Calu3 (cell line): ENCODE measurements around the gene ATP8B3. TPM values are rescaled to one million over a fixed set of nuclear protein-coding genes. Genes with fewer than 3 reads are reported as not detected.
A peak's percentile ranks its signal among the peaks of the same experiment; 100 is the strongest.

Source experiments
- BruUV-seq: library from RNA; stranded (reverse); fragments of 400-500 nt; replicated peaks from 2 replicates; lab custom pipeline; 2021; lab: Mats Ljungman, UMichigan
- CTCF ChIA-PET: fragments of 300-600 bp; sonication (Branson Sonifier 250); formaldehyde crosslinking; loops from one replicate; lab custom pipeline; 2022; ENCODE audit warnings: antibody characterized with exemption; lab: Charles Lee
- DNase-seq: peaks from one replicate; pipeline ENCODE4 v3.0.0; 2022
- H3K27ac Mint-ChIP-seq: one replicate; pipeline ENCODE4 v1.8.0; 2022; ENCODE audit warnings: mixed read lengths; ENCODE audit not compliant: unreplicated experiment
- H3K27me3 Mint-ChIP-seq: one replicate; pipeline ENCODE4 v1.8.0; 2022; ENCODE audit warnings: mixed read lengths; ENCODE audit not compliant: unreplicated experiment
- H3K36me3 Mint-ChIP-seq: one replicate; pipeline ENCODE4 v1.8.0; 2022; ENCODE audit warnings: mild to moderate bottlenecking, moderate library complexity, mixed read lengths; ENCODE audit not compliant: insufficient read depth, unreplicated experiment
- H3K4me1 Mint-ChIP-seq: one replicate; pipeline ENCODE4 v1.8.0; 2022; ENCODE audit warnings: mild to moderate bottlenecking, low read depth, mixed read lengths; ENCODE audit not compliant: unreplicated experiment
- H3K4me3 Mint-ChIP-seq: one replicate; pipeline ENCODE4 v1.8.0; 2022; ENCODE audit warnings: mild to moderate bottlenecking, low read depth, moderate library complexity, mixed read lengths; ENCODE audit not compliant: unreplicated experiment
- H3K9me3 Mint-ChIP-seq: one replicate; pipeline ENCODE4 v1.8.0; 2022; ENCODE audit warnings: low read depth, mixed read lengths; ENCODE audit not compliant: unreplicated experiment
- intact Hi-C: fragments of 100-400 bp; cut with micrococcal nuclease; formaldehyde crosslinking; loops from one replicate; pipeline ENCODE4 v1.10.0; 2022; ENCODE audit not compliant: unreplicated experiment
- total RNA-seq: library from RNA; stranded (reverse); gene quantifications from 2 replicates; pipeline ENCODE4 v1.2.3, GENCODE V29; 2022
- TF ChIP-seq, protein P1 (sequence below): fragments of 200-600 bp; IDR thresholded peaks from one replicate; pipeline ENCODE4 v1.8.0; 2022; ENCODE audit warnings: antibody characterized with exemption; ENCODE audit not compliant: unreplicated experiment

Gene ATP8B3
- total RNA-seq, 1 experiment from 2014 or later = 6.7 TPM

DNA sequence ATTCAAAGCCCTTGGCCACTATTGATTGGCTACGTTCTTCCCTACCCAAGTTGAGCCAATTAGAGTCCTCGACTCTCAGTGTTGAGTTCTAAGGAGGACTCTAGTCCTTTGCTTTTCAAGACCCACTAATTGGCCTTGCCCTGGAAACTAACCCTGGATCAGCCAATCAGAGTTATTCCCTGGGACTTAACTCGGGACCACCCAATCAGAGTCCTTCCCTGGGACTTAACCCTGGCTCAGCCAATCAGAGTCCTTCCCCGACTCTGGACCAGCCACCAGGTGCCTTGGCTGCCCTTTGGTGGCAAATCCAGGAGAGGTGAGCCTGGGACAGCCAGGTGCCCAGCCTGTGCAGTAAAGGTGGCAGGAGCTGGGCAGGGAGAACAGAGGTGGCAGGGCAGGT is 28.7 kb downstream of the ATP8B3 start:
- Mint-ChIP-seq H3K9me3 (no peaks in the 10 kb centered on the region), H3K4me3 (no peak overlapping the region), H3K4me1 (peaks cover 12% of the 10 kb centered on the region), H3K36me3 (peaks cover 27% of the 10 kb centered on the region), H3K27me3 (no peaks in the 10 kb centered on the region), H3K27ac (no peak overlapping the region)
- TF ChIP-seq, protein P1, sequence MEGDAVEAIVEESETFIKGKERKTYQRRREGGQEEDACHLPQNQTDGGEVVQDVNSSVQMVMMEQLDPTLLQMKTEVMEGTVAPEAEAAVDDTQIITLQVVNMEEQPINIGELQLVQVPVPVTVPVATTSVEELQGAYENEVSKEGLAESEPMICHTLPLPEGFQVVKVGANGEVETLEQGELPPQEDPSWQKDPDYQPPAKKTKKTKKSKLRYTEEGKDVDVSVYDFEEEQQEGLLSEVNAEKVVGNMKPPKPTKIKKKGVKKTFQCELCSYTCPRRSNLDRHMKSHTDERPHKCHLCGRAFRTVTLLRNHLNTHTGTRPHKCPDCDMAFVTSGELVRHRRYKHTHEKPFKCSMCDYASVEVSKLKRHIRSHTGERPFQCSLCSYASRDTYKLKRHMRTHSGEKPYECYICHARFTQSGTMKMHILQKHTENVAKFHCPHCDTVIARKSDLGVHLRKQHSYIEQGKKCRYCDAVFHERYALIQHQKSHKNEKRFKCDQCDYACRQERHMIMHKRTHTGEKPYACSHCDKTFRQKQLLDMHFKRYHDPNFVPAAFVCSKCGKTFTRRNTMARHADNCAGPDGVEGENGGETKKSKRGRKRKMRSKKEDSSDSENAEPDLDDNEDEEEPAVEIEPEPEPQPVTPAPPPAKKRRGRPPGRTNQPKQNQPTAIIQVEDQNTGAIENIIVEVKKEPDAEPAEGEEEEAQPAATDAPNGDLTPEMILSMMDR = no peak
- intact Hi-C loops = no loop called here
- BruUV-seq = no TSS peak
- DNase-seq = no peak
- CTCF ChIA-PET = no interaction called here

DNA sequence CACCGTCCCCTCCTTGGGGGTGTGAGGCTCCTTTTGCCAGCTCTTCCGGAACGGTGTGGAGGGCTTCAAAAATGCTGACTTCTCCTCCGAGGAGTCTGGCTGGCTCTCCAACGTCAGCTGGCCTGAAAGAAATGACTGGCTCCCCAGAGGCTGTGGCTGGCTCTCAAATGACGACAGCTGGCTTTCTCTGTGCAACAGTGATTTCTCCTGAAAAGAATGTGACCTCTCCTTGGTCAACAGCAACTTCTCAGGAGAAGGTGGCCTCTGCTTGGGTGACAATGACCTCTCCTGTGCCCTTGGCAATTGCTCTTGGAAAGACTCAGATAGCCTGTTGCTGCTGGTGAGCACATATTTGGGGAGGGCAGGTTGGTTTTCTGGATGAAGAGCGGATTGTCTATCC is 29.6 kb downstream of the ATP8B3 start:
- no peaks in the 10 kb centered on the region for H3K27me3 Mint-ChIP-seq
- no peak for DNase-seq
- TF ChIP-seq, protein P1 = no peak
- no peak overlapping the region for H3K27ac Mint-ChIP-seq
- peaks cover 12% of the 10 kb centered on the region for H3K4me1 Mint-ChIP-seq
- H3K36me3 Mint-ChIP-seq = peaks cover 29% of the 10 kb centered on the region
- CTCF ChIA-PET = interaction anchor here (0.8 to 2.0 kb wide), 2 partner anchors 32 to 44 kb away, joined by 3 to 4 read pairs; no protein-coding TSS in a partner anchor
- intact Hi-C loops = no loop called here
- no peak overlapping the region for H3K4me3 Mint-ChIP-seq
- BruUV-seq = no TSS peak
- H3K9me3 Mint-ChIP-seq = no peaks in the 10 kb centered on the region

DNA sequence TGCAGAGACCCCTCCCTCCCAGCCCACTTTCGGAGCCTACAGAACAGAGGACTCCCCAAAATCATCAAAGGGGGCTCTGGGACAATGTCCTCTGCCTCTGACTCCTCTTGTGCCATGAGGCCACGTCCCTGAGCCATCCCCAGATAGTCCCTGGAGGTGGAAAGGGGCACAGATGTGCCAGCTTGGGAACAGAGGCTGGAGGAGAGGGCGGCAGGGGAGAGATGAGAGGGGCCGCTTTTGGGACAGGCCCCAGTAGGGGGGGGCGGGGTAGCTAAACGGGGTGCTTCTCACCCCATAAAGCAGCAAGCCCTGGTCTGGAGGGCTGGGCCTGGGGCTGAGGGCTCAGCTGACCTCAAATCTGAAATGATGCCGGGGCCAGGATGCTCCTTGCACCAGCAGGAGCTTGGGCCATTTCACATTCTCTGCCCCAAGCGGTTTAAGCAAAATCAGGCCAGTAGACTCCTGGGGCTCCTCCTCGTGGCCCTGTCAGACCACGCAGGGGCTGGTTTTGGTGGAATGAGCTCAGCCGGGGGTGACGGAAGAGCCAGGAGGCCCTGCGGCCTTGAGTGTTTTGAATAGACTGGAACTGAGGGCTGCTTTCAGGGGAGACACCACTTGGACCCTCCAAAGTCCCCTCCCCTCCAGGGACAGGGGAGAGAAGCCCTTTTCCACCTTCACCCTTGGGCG is 31.7 kb downstream of the ATP8B3 start:
- BruUV-seq = no TSS peak
- no peak overlapping the region for H3K27ac Mint-ChIP-seq
- CTCF ChIA-PET = interaction anchor here (0.6 to 2.1 kb wide), 9 partner anchors 38 to 174 kb away, joined by 3 to 19 read pairs (median 4); no protein-coding TSS in a partner anchor
- intact Hi-C loops = no loop called here
- peak; percentile 53 for DNase-seq
- H3K4me3 Mint-ChIP-seq = no peak overlapping the region
- peaks cover 41% of the 10 kb centered on the region for H3K36me3 Mint-ChIP-seq
- H3K27me3 Mint-ChIP-seq = no peaks in the 10 kb centered on the region
- H3K4me1 Mint-ChIP-seq = peaks cover 20% of the 10 kb centered on the region
- H3K9me3 Mint-ChIP-seq = no peaks in the 10 kb centered on the region
- TF ChIP-seq, protein P1 = no peak

DNA sequence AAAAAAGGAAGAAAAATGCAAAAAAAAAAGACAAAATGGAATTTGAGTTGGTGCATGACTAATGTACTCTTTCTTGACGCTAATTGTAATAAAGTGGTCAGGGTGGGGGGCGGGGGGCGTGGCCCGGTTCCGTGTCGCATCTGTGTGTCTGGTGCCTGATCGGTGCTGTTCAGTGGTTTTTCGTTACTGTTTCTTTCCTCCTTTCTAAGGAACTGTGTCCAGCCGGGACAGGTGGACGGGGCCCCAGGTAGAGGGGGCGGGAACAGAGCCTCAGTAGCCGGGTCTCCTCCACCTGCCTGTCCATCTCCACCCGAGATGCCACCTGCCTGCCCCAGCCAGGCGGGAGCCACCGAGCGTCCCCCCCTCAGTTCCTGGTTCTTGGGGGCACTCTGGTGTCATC is 32.5 kb downstream of the ATP8B3 start:
- TF ChIP-seq, protein P1 = no peak
- peaks cover 22% of the 10 kb centered on the region for H3K4me1 Mint-ChIP-seq
- no peak for DNase-seq
- H3K27me3 Mint-ChIP-seq = no peaks in the 10 kb centered on the region
- no TSS peak for BruUV-seq
- H3K4me3 Mint-ChIP-seq = peak overlapping the region; percentile 28
- H3K36me3 Mint-ChIP-seq = peaks cover 41% of the 10 kb centered on the region
- peak overlapping the region; percentile 52 for H3K27ac Mint-ChIP-seq
- CTCF ChIA-PET = interaction anchor here (2.1 kb wide), 1 partner anchor 108 kb away, joined by 19 read pairs; no protein-coding TSS in a partner anchor
- no peaks in the 10 kb centered on the region for H3K9me3 Mint-ChIP-seq
- intact Hi-C loops = no loop called here
